Astrocyte (in vitro differentiated cells and primary cell): Measurements from ENCODE around the gene PHYKPL. TPM values are rescaled to one million over a fixed set of nuclear protein-coding genes. Genes with fewer than 3 reads are reported as not detected.

ENCODE experiments used
- DNase-seq: peaks from one replicate; pipeline ENCODE4 v3.0.0-alpha.2; 2010; ENCODE audit warnings: low read depth
- FAIRE-seq: peaks from 2 replicates; lab custom pipeline; 2011; peaks lifted over from hg19 to GRCh38; lab: Jason Lieb, UNC
- H2AFZ ChIP-seq: 2 replicates; pipeline ENCODE4 v1.6.0; 2012; ENCODE audit warnings: low read depth, low read length, inconsistent platforms
- H3K27ac ChIP-seq: 2 replicates; pipeline ENCODE4 v1.5.1; 2011; ENCODE audit warnings: low read depth, low read length, inconsistent platforms
- H3K27me3 ChIP-seq: 2 replicates; pipeline ENCODE4 v1.6.0; 2011; ENCODE audit warnings: low read length, inconsistent platforms; ENCODE audit not compliant: insufficient read depth
- H3K36me3 ChIP-seq: 2 replicates; pipeline ENCODE4 v1.5.1; 2011; ENCODE audit warnings: low read length, inconsistent platforms; ENCODE audit not compliant: insufficient read depth
- H3K4me1 ChIP-seq: 2 replicates; pipeline ENCODE4 v1.5.1; 2011; ENCODE audit warnings: low read length, inconsistent platforms; ENCODE audit not compliant: insufficient read depth
- H3K4me2 ChIP-seq: 2 replicates; pipeline ENCODE4 v1.6.0; 2012; ENCODE audit warnings: low read length, inconsistent platforms
- H3K4me3 ChIP-seq: 2 replicates; pipeline ENCODE4 v1.5.1; 2011; ENCODE audit warnings: low read depth, mild to moderate bottlenecking, low read length, inconsistent platforms; ENCODE audit not compliant: insufficient read depth
- H3K79me2 ChIP-seq: 2 replicates; pipeline ENCODE4 v1.6.0; 2012; ENCODE audit warnings: mild to moderate bottlenecking, low read length, inconsistent platforms; ENCODE audit not compliant: insufficient read depth
- H3K9ac ChIP-seq: 2 replicates; pipeline ENCODE4 v1.6.0; 2012; ENCODE audit warnings: mild to moderate bottlenecking, low read length, inconsistent platforms
- H3K9me3 ChIP-seq: 2 replicates; pipeline ENCODE4 v1.5.1; 2012; ENCODE audit warnings: low read depth, mild to moderate bottlenecking, low read length, inconsistent platforms; ENCODE audit not compliant: insufficient read depth
- H4K20me1 ChIP-seq: 2 replicates; pipeline ENCODE4 v1.6.0; 2012; ENCODE audit warnings: low read length, inconsistent platforms; ENCODE audit not compliant: insufficient read depth
- H3K27ac Mint-ChIP-seq: one replicate; pipeline ENCODE4 v1.8.0; 2021; ENCODE audit warnings: mild to moderate bottlenecking, mixed read lengths; ENCODE audit not compliant: unreplicated experiment
- H3K27me3 Mint-ChIP-seq: one replicate; pipeline ENCODE4 v1.8.0; 2021; ENCODE audit warnings: low read depth, mixed read lengths; ENCODE audit not compliant: unreplicated experiment
- H3K36me3 Mint-ChIP-seq: one replicate; pipeline ENCODE4 v1.8.0; 2021; ENCODE audit warnings: low read depth, mixed read lengths; ENCODE audit not compliant: unreplicated experiment
- H3K4me1 Mint-ChIP-seq: one replicate; pipeline ENCODE4 v1.8.0; 2021; ENCODE audit warnings: low read depth, mixed read lengths; ENCODE audit not compliant: unreplicated experiment
- H3K4me3 Mint-ChIP-seq: one replicate; pipeline ENCODE4 v1.8.0; 2021; ENCODE audit warnings: mild to moderate bottlenecking, moderate library complexity, mixed read lengths; ENCODE audit not compliant: unreplicated experiment
- H3K9me3 Mint-ChIP-seq: one replicate; pipeline ENCODE4 v1.8.0; 2021; ENCODE audit warnings: mild to moderate bottlenecking, mixed read lengths; ENCODE audit not compliant: unreplicated experiment
- CTCF ChIP-seq: IDR thresholded peaks from 2 replicates; pipeline ENCODE4 v1.5.1; 2011; ENCODE audit warnings: low read depth, mild to moderate bottlenecking, inconsistent platforms, low read length, moderate library complexity; ENCODE audit not compliant: insufficient read depth
- EZH2 ChIP-seq: IDR thresholded peaks from 2 replicates; pipeline ENCODE4 v1.6.1; 2012; ENCODE audit warnings: mild to moderate bottlenecking, low read length, inconsistent platforms; ENCODE audit not compliant: insufficient read depth
- total RNA-seq: library from RNA; stranded (reverse); gene quantifications from 2 replicates; pipeline ENCODE4 v1.2.1, GENCODE V29; 2021

The PHYKPL gene
- total RNA-seq, 1 donor from 2014 or later = 26.5 TPM

GRCh38 chr5:178162481-178162880 lies 70.1 kb downstream of the PHYKPL start:
- no peaks in the 10 kb centered on the region for H4K20me1 ChIP-seq
- H3K27ac Mint-ChIP-seq = no peak overlapping the region
- no peaks in the 10 kb centered on the region for H3K9me3 ChIP-seq
- TF ChIP-seq CTCF (no peak), EZH2 (no peak)
- peaks cover 5% of the 10 kb centered on the region for H3K4me1 ChIP-seq
- H3K36me3 Mint-ChIP-seq = no peaks in the 10 kb centered on the region
- H3K4me2 ChIP-seq = no peak overlapping the region
- peaks cover 33% of the 10 kb centered on the region for H3K27me3 Mint-ChIP-seq
- DNase-seq (no peak), FAIRE-seq (no peak)
- H3K27me3 ChIP-seq = peaks cover 20% of the 10 kb centered on the region
- H2AFZ ChIP-seq = no peak overlapping the region
- H3K9me3 Mint-ChIP-seq = no peaks in the 10 kb centered on the region
- H3K27ac ChIP-seq = no peak overlapping the region
- H3K79me2 ChIP-seq = no peaks in the 10 kb centered on the region
- H3K4me1 Mint-ChIP-seq = no peaks in the 10 kb centered on the region
- H3K4me3 ChIP-seq = no peak overlapping the region
- no peaks in the 10 kb centered on the region for H3K36me3 ChIP-seq
- H3K9ac ChIP-seq = no peak overlapping the region
- H3K4me3 Mint-ChIP-seq = no peak overlapping the region

- H3K27ac Mint-ChIP-seq = no peak overlapping the region
- Histone ChIP-seq H3K4me2 (no peak overlapping the region), H3K4me3 (no peak overlapping the region), H3K9me3 (no peaks in the 10 kb centered on the region), H4K20me1 (no peaks in the 10 kb centered on the region), H3K79me2 (no peaks in the 10 kb centered on the region), H3K27me3 (peaks cover 10% of the 10 kb centered on the region), H3K4me1 (peaks cover 5% of the 10 kb centered on the region), H3K9ac (no peak overlapping the region), H2AFZ (no peak overlapping the region), H3K27ac (no peak overlapping the region), H3K36me3 (no peaks in the 10 kb centered on the region)
- no peak for FAIRE-seq
- no peak overlapping the region for H3K4me3 Mint-ChIP-seq
- H3K27me3 Mint-ChIP-seq = peaks cover 31% of the 10 kb centered on the region
- no peaks in the 10 kb centered on the region for H3K9me3 Mint-ChIP-seq
- TF ChIP-seq EZH2 (no peak), CTCF (no peak)
- no peaks in the 10 kb centered on the region for H3K4me1 Mint-ChIP-seq
- no peaks in the 10 kb centered on the region for H3K36me3 Mint-ChIP-seq
- DNase-seq = no peak
These were observed 72.4 kb downstream of the PHYKPL start for GRCh38 chr5:178160176-178160575.

Other genes with a start within 250 kb of the PHYKPL start
- gene PROP1, start 236.6 kb downstream of the PHYKPL start, total RNA-seq = not detected in 2 replicates
- 0.75 and 1.3 TPM in 2 replicates for gene N4BP3, start 119.3 kb downstream of the PHYKPL start, total RNA-seq
- 14.3 and 15.7 TPM in 2 replicates for gene RMND5B, start 101.8 kb downstream of the PHYKPL start, total RNA-seq
- 135 and 149 TPM in 2 replicates for gene NHP2, start 78.9 kb downstream of the PHYKPL start, total RNA-seq
- not detected in 2 replicates for gene GMCL2, start 45.4 kb downstream of the PHYKPL start, total RNA-seq
- gene HNRNPAB, start 28.3 kb downstream of the PHYKPL start, total RNA-seq = 184 and 199 TPM in 2 replicates